ENCODE measurements around the gene MAGT1.
"Not testable (repeated sequence)": the region's sequence is repeated elsewhere in the genome, so short reads cannot be mapped to it uniquely, and the experiment has no call there.

DNA sequence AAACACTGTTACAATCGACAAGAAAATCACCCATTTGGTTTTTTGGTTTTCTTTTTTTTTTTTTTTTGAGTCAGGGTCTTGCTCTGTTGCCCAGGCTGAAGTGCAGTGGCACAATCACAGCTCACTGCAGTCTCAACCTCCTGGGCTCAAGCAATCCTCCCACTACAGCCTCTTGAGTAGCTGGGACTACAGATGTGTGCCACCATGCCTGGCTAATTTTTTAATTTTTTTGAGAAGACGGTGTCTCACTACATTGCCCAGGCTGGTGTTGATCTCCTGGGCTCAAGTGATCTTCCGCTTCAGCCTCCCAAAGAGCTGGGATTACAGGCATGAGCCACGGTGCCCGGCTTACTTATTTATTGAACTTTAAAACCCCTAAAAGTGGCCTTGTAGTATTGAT is 63.7 kb downstream of the MAGT1 start:
- TF ChIP-seq, protein P1, sequence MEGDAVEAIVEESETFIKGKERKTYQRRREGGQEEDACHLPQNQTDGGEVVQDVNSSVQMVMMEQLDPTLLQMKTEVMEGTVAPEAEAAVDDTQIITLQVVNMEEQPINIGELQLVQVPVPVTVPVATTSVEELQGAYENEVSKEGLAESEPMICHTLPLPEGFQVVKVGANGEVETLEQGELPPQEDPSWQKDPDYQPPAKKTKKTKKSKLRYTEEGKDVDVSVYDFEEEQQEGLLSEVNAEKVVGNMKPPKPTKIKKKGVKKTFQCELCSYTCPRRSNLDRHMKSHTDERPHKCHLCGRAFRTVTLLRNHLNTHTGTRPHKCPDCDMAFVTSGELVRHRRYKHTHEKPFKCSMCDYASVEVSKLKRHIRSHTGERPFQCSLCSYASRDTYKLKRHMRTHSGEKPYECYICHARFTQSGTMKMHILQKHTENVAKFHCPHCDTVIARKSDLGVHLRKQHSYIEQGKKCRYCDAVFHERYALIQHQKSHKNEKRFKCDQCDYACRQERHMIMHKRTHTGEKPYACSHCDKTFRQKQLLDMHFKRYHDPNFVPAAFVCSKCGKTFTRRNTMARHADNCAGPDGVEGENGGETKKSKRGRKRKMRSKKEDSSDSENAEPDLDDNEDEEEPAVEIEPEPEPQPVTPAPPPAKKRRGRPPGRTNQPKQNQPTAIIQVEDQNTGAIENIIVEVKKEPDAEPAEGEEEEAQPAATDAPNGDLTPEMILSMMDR (IDR thresholded peaks at IDR 0.05), result not testable (repeated sequence)
- TF ChIP-seq POLR2A (IDR thresholded peaks at IDR 0.05), result not testable (repeated sequence)

All from body of pancreas (tissue), 4 donors.